ENCODE data around the gene RFK.

- TF ChIP-seq, protein P1, sequence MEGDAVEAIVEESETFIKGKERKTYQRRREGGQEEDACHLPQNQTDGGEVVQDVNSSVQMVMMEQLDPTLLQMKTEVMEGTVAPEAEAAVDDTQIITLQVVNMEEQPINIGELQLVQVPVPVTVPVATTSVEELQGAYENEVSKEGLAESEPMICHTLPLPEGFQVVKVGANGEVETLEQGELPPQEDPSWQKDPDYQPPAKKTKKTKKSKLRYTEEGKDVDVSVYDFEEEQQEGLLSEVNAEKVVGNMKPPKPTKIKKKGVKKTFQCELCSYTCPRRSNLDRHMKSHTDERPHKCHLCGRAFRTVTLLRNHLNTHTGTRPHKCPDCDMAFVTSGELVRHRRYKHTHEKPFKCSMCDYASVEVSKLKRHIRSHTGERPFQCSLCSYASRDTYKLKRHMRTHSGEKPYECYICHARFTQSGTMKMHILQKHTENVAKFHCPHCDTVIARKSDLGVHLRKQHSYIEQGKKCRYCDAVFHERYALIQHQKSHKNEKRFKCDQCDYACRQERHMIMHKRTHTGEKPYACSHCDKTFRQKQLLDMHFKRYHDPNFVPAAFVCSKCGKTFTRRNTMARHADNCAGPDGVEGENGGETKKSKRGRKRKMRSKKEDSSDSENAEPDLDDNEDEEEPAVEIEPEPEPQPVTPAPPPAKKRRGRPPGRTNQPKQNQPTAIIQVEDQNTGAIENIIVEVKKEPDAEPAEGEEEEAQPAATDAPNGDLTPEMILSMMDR (IDR thresholded peaks at IDR 0.05): no peak
- no peak for TF ChIP-seq POLR2A (IDR thresholded peaks at IDR 0.05)
These were observed 28.0 kb downstream of the RFK start for GRCh38 chr9:76366275-76366674.

Measured in prostate gland (tissue), 2 donors.